Type B pancreatic cell (in vitro differentiated cells): Measurements from ENCODE around the gene CDC42EP2. TPM values are rescaled to one million over a fixed set of nuclear protein-coding genes. Genes with fewer than 3 reads are reported as not detected.

Experiments
- DNase-seq: peaks from one replicate; pipeline ENCODE4 v3.0.0; 2021; ENCODE audit warnings: mixed read lengths; ENCODE audit not compliant: unreplicated experiment; ENCODE audit errors: extremely low spot score
- H3K27ac Mint-ChIP-seq: 2 replicates; pipeline ENCODE4 v1.8.0; 2021; ENCODE audit warnings: mild to moderate bottlenecking, mixed read lengths
- H3K27me3 Mint-ChIP-seq: 2 replicates; pipeline ENCODE4 v1.8.0; 2021; ENCODE audit warnings: mixed read lengths
- H3K36me3 Mint-ChIP-seq: 2 replicates; pipeline ENCODE4 v1.8.0; 2021; ENCODE audit warnings: mixed read lengths
- H3K4me1 Mint-ChIP-seq: one replicate; pipeline ENCODE4 v1.8.0; 2021; ENCODE audit warnings: mixed read lengths; ENCODE audit not compliant: unreplicated experiment
- H3K4me3 Mint-ChIP-seq: 2 replicates; pipeline ENCODE4 v1.8.0; 2021; ENCODE audit warnings: mild to moderate bottlenecking, mixed read lengths
- H3K9me3 Mint-ChIP-seq: 2 replicates; pipeline ENCODE4 v1.8.0; 2021; ENCODE audit warnings: mixed read lengths
- total RNA-seq: library from RNA; stranded (reverse); gene quantifications from 2 replicates; pipeline ENCODE4 v1.2.1, GENCODE V29; 2021; ENCODE audit warnings: low replicate concordance
- TF ChIP-seq, protein P1 (sequence below): fragments of 200-600 bp; sonication (generic); conservative IDR thresholded peaks from 2 replicates; pipeline ENCODE4 v1.5.0; 2021; ENCODE audit warnings: antibody characterized with exemption, mild to moderate bottlenecking

CDC42EP2 gene
- total RNA-seq, 1 donor from 2014 or later = 9.4 TPM

DNA sequence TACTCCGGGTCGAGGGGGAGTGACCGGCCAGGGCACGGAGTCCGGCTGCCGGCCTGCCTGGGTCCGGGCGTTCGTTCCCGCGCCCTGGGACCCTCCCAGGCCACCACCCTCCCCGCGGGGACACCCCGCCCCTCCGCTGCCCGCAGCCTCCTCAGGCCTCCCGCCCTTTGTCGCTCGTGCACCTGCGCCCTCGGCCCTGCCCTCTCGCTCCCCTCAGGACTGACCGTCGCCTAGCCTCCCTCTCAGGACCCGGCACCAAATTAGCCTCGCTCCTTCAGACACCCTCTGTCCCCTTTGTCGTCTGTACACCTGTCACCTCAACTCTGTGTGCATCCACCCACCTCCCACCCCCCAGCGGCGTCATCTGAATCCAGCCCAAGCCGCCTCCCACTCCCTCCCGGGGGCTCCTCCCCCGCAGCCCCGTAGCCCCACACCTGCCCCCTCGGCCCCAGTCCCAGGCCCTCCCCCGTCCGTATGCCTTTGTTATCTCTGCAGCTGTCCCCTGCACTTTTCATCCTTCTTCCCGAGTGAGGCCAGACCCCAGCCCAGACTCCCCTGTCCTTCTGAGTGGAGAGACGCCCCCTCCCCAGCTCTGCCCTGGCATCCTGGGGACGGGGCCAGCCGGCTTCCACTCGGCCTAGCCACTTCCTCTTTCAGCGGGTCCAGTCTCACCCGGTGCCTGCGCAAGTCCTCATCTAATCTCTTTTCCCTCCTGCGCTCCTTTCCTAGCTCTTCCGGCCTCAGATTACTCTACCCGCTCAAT lies 40.5 kb downstream of the CDC42EP2 start:
- peaks cover 23% of the 10 kb centered on the region for H3K27me3 Mint-ChIP-seq
- H3K36me3 Mint-ChIP-seq = peaks cover 3% of the 10 kb centered on the region
- no peak for DNase-seq
- peaks cover 14% of the 10 kb centered on the region for H3K4me1 Mint-ChIP-seq
- no peaks in the 10 kb centered on the region for H3K9me3 Mint-ChIP-seq
- TF ChIP-seq, protein P1, sequence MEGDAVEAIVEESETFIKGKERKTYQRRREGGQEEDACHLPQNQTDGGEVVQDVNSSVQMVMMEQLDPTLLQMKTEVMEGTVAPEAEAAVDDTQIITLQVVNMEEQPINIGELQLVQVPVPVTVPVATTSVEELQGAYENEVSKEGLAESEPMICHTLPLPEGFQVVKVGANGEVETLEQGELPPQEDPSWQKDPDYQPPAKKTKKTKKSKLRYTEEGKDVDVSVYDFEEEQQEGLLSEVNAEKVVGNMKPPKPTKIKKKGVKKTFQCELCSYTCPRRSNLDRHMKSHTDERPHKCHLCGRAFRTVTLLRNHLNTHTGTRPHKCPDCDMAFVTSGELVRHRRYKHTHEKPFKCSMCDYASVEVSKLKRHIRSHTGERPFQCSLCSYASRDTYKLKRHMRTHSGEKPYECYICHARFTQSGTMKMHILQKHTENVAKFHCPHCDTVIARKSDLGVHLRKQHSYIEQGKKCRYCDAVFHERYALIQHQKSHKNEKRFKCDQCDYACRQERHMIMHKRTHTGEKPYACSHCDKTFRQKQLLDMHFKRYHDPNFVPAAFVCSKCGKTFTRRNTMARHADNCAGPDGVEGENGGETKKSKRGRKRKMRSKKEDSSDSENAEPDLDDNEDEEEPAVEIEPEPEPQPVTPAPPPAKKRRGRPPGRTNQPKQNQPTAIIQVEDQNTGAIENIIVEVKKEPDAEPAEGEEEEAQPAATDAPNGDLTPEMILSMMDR = no peak
- peak overlapping the region; percentile 50 for H3K27ac Mint-ChIP-seq
- H3K4me3 Mint-ChIP-seq = peak overlapping the region; percentile 89

DNA sequence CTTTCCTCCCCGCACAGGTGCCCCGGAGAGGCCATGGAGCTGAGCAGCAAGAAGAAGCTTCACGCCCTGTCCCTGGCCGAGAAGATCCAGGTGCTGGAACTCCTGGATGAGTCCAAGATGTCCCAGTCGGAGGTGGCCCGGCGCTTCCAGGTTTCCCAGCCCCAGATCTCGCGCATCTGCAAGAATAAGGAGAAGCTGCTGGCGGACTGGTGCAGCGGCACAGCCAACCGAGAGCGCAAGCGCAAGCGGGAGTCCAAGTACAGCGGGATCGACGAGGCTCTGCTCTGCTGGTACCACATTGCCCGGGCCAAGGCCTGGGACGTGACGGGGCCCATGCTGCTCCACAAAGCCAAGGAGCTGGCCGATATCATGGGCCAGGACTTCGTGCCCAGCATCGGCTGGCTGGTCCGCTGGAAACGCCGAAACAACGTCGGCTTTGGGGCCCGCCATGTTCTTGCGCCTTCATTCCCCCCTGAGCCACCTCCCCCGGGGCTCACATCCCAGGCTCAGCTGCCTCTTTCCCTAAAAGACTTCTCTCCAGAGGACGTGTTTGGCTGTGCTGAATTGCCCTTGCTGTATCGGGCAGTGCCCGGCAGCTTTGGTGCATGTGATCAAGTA lies 41.2 kb downstream of the CDC42EP2 start:
- DNase-seq = no peak
- Mint-ChIP-seq H3K36me3 (peaks cover 3% of the 10 kb centered on the region), H3K4me1 (peaks cover 14% of the 10 kb centered on the region), H3K27ac (peak overlapping the region; percentile 50), H3K9me3 (no peaks in the 10 kb centered on the region), H3K4me3 (peak overlapping the region; percentile 89), H3K27me3 (peaks cover 23% of the 10 kb centered on the region)
- TF ChIP-seq, protein P1 = no peak

DNA sequence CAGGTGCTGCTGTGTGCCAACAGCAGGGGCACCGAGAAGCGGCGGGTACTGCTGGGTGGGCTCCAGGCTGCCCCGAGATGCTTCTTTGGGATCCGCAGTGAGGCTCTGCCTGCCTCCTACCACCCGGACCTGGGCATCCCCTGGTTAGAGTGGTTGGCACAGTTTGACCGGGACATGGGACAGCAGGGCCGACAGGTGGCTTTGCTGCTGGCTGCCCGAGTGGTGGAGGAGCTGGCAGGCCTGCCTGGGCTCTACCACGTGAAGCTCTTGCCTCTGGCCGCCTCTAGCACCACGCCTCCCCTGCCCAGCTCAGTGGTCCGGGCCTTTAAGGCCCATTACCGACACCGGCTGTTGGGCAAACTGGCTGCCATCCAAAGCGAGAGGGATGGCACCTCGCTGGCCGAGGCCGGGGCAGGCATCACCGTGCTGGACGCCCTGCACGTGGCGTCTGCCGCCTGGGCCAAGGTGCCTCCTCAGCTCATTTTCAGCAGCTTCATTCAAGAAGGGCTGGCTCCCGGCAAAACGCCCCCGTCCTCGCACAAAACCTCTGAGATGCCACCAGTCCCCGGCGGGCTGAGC lies 41.8 kb downstream of the CDC42EP2 start:
- H3K9me3 Mint-ChIP-seq = no peaks in the 10 kb centered on the region
- H3K36me3 Mint-ChIP-seq = peaks cover 3% of the 10 kb centered on the region
- no peak overlapping the region for H3K27ac Mint-ChIP-seq
- H3K4me3 Mint-ChIP-seq = peak overlapping the region; percentile 59
- TF ChIP-seq, protein P1 = no peak
- DNase-seq = no peak
- peaks cover 23% of the 10 kb centered on the region for H3K27me3 Mint-ChIP-seq
- H3K4me1 Mint-ChIP-seq = peaks cover 14% of the 10 kb centered on the region

DNA sequence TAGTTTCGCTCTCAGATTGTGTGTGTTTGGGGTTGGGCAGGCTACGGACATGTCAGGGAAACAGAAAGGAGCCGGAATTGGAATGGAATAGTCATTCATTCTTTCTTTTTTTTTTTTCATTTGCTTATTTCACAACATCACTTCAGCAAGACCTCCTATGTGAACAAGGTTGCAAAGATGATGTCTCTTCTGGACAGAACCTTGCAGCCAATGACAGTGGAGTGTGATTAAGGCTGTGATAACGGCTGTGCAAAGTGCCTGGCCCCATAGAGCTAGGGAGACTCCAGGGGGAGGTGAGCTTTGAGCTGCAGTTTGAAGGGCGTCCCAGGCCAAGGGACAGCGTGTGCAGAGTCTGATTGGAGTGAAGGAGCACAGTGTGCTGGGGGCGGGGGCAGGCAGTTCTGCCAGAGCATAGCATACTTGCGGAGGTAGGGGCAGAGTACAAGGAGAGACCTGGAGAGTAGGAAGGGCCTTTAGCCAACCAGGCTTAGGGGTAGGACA lies 43.2 kb downstream of the CDC42EP2 start:
- no peak for DNase-seq
- Mint-ChIP-seq H3K36me3 (no peaks in the 10 kb centered on the region), H3K4me1 (peaks cover 14% of the 10 kb centered on the region), H3K4me3 (peak overlapping the region; percentile 55), H3K27me3 (peaks cover 23% of the 10 kb centered on the region), H3K27ac (peak overlapping the region; percentile 55), H3K9me3 (no peaks in the 10 kb centered on the region)
- TF ChIP-seq, protein P1 = no peak

DNA sequence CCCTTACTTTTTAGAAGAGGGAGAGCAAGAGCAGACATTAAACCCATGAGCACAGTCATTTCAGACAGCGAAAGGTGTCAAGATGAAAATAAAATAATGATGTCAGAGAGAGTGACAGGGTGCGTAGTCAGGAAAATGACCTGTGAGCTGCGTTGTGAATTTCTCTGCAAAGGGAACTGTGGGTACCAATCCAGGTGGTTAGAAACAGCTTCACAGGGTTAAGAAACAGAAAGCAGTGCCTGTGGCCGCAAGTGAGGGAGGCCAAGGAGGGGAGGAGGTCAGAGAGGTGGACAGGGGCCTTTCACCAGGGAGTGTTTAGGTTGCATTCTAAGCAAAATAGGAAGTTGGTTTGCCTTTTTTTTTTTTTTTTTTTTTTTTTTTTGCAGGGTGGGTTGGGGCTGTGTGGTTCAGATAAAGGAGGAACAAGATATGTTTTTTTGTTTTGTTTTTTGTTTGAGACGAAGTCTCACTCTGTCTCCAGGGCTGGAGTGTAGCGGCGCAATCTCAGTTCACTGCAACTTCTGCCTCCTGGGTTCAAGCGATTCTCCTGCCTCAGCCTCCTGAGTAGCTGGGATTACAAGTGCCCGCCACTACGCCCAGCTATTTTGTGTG lies 47.8 kb downstream of the CDC42EP2 start:
- Mint-ChIP-seq H3K27me3 (peaks cover 9% of the 10 kb centered on the region), H3K9me3 (no peaks in the 10 kb centered on the region), H3K27ac (no peak overlapping the region), H3K36me3 (no peaks in the 10 kb centered on the region), H3K4me3 (no peak overlapping the region), H3K4me1 (peaks cover 17% of the 10 kb centered on the region)
- no peak for DNase-seq
- TF ChIP-seq, protein P1 = no peak
